ENCODE results near the gene SMAD6.

SMAD6 gene

GRCh38 chr15:66657185-66658020 lies 44.6 kb upstream of the SMAD6 start:
- H4K91ac ChIP-seq (ENCODE audit: low read depth, low read length), result peak overlapping the region; percentile 68
- H3K9ac ChIP-seq (ENCODE audit: low read length), result no peak overlapping the region
- WGBS (ENCODE audit: extremely low coverage, insufficient coverage, insufficient read length), result no CpG with 5 or more reads among the region's 9 CpGs
- peaks cover 41% of the 10 kb centered on the region for H3K79me1 ChIP-seq (ENCODE audit: low read length)
- H3K36me3 ChIP-seq (ENCODE audit: control insufficient read depth in 1 of 2, insufficient read depth in 2 of 2, low read length in 2 of 2), result no peaks in the 10 kb centered on the region
- H3K4me3 ChIP-seq (ENCODE audit: low read depth, low read length), result no peak overlapping the region
- no peaks in the 10 kb centered on the region for H3K27me3 ChIP-seq (ENCODE audit: insufficient read depth, low read length)
- H4K12ac ChIP-seq (ENCODE audit: low read depth, low read length), result no peak overlapping the region
- peak overlapping the region; percentile 8 for H4K8ac ChIP-seq (ENCODE audit: low read depth, low read length)
- H2BK5ac ChIP-seq (ENCODE audit: low read depth, low read length, poor library complexity), result peak overlapping the region; percentile 62
- H3K4ac ChIP-seq (ENCODE audit: low read depth, low read length), result no peak overlapping the region
- no peaks in the 10 kb centered on the region for H3K79me2 ChIP-seq (ENCODE audit: control insufficient read depth, insufficient read depth, low read length, poor library complexity)
- H3K4me2 ChIP-seq (ENCODE audit: low read length), result no peak overlapping the region
- H3K27ac ChIP-seq (ENCODE audit: low read depth, low read length), result peak overlapping the region; percentile 43
- no peak for DNase-seq
- peak overlapping the region; percentile 49 for H2BK120ac ChIP-seq (ENCODE audit: insufficient read depth, low read length, poor library complexity)
- peak overlapping the region; percentile 63 for H2BK12ac ChIP-seq (ENCODE audit: low read length)
- peak overlapping the region; percentile 54 for H3K14ac ChIP-seq (ENCODE audit: low read length)
- H3K23ac ChIP-seq (ENCODE audit: low read length), result no peak overlapping the region
- H3K9me3 ChIP-seq (ENCODE audit: insufficient read depth, low read depth, low read length), result no peaks in the 10 kb centered on the region
- no peak overlapping the region for H2AK5ac ChIP-seq (ENCODE audit: low read length)
- peak overlapping the region; percentile 6 for H3K18ac ChIP-seq (ENCODE audit: low read length)
- no peak overlapping the region for H2AFZ ChIP-seq (ENCODE audit: insufficient read depth, low read length, poor library complexity)
- peaks cover 38 to 49% of the 10 kb centered on the region in 2 experiments for H3K4me1 ChIP-seq (ENCODE audit: control insufficient read depth in 1 of 2, insufficient read depth in 2 of 2, low read length in 2 of 2)

GRCh38 chr15:66658044-66658443 lies 44.0 kb upstream of the SMAD6 start:
- Histone ChIP-seq H2AK5ac (ENCODE audit: low read length) (no peak overlapping the region), H3K79me2 (ENCODE audit: control insufficient read depth, insufficient read depth, low read length, poor library complexity) (no peaks in the 10 kb centered on the region), H3K4me2 (ENCODE audit: low read length) (no peak overlapping the region), H3K4me1 (ENCODE audit: control insufficient read depth in 1 of 2, insufficient read depth in 2 of 2, low read length in 2 of 2) (peaks cover 39 to 48% of the 10 kb centered on the region in 2 experiments), H3K4ac (ENCODE audit: low read depth, low read length) (no peak overlapping the region), H4K91ac (ENCODE audit: low read depth, low read length) (peak overlapping the region; percentile 68), H3K18ac (ENCODE audit: low read length) (no peak overlapping the region), H4K12ac (ENCODE audit: low read depth, low read length) (no peak overlapping the region), H3K4me3 (ENCODE audit: low read depth, low read length) (no peak overlapping the region), H2BK5ac (ENCODE audit: low read depth, low read length, poor library complexity) (peak overlapping the region; percentile 62), H3K9ac (ENCODE audit: low read length) (no peak overlapping the region), H2BK12ac (ENCODE audit: low read length) (peak overlapping the region; percentile 63), H3K27ac (ENCODE audit: low read depth, low read length) (no peak overlapping the region), H2BK120ac (ENCODE audit: insufficient read depth, low read length, poor library complexity) (peak overlapping the region; percentile 49), H3K36me3 (ENCODE audit: control insufficient read depth in 1 of 2, insufficient read depth in 2 of 2, low read length in 2 of 2) (no peaks in the 10 kb centered on the region), H3K14ac (ENCODE audit: low read length) (peak overlapping the region; percentile 54), H2AFZ (ENCODE audit: insufficient read depth, low read length, poor library complexity) (no peak overlapping the region), H3K23ac (ENCODE audit: low read length) (no peak overlapping the region), H4K8ac (ENCODE audit: low read depth, low read length) (peak overlapping the region; percentile 8), H3K79me1 (ENCODE audit: low read length) (peaks cover 43% of the 10 kb centered on the region), H3K9me3 (ENCODE audit: insufficient read depth, low read depth, low read length) (no peaks in the 10 kb centered on the region), H3K27me3 (ENCODE audit: insufficient read depth, low read length) (no peaks in the 10 kb centered on the region)
- no peak for DNase-seq
- no CpG with 5 or more reads among the region's 5 CpGs for WGBS (ENCODE audit: extremely low coverage, insufficient coverage, insufficient read length)

GRCh38 chr15:66658855-66659254 lies 43.2 kb upstream of the SMAD6 start:
- H3K79me2 ChIP-seq (ENCODE audit: control insufficient read depth, insufficient read depth, low read length, poor library complexity), result no peaks in the 10 kb centered on the region
- H3K4me1 ChIP-seq (ENCODE audit: control insufficient read depth in 1 of 2, insufficient read depth in 2 of 2, low read length in 2 of 2), result peaks cover 39 to 44% of the 10 kb centered on the region in 2 experiments
- no peaks in the 10 kb centered on the region for H3K9me3 ChIP-seq (ENCODE audit: insufficient read depth, low read depth, low read length)
- no peak overlapping the region for H3K14ac ChIP-seq (ENCODE audit: low read length)
- no peak overlapping the region for H3K27ac ChIP-seq (ENCODE audit: low read depth, low read length)
- no peak overlapping the region for H4K8ac ChIP-seq (ENCODE audit: low read depth, low read length)
- H2AK5ac ChIP-seq (ENCODE audit: low read length), result peak overlapping the region; percentile 52
- H2BK5ac ChIP-seq (ENCODE audit: low read depth, low read length, poor library complexity), result no peak overlapping the region
- H2BK120ac ChIP-seq (ENCODE audit: insufficient read depth, low read length, poor library complexity), result no peak overlapping the region
- peaks cover 37% of the 10 kb centered on the region for H3K79me1 ChIP-seq (ENCODE audit: low read length)
- H2BK12ac ChIP-seq (ENCODE audit: low read length), result peak overlapping the region; percentile 73
- no peak overlapping the region for H4K91ac ChIP-seq (ENCODE audit: low read depth, low read length)
- DNase-seq, result no peak
- no peak overlapping the region for H3K4ac ChIP-seq (ENCODE audit: low read depth, low read length)
- H3K36me3 ChIP-seq (ENCODE audit: control insufficient read depth in 1 of 2, insufficient read depth in 2 of 2, low read length in 2 of 2), result no peaks in the 10 kb centered on the region
- H3K9ac ChIP-seq (ENCODE audit: low read length), result no peak overlapping the region
- no peak overlapping the region for H3K18ac ChIP-seq (ENCODE audit: low read length)
- H2AFZ ChIP-seq (ENCODE audit: insufficient read depth, low read length, poor library complexity), result no peak overlapping the region
- H3K23ac ChIP-seq (ENCODE audit: low read length), result no peak overlapping the region
- no peak overlapping the region for H3K4me3 ChIP-seq (ENCODE audit: low read depth, low read length)
- WGBS (ENCODE audit: extremely low coverage, insufficient coverage, insufficient read length), result no CpG with 5 or more reads among the region's 2 CpGs
- H3K27me3 ChIP-seq (ENCODE audit: insufficient read depth, low read length), result no peaks in the 10 kb centered on the region
- no peak overlapping the region for H3K4me2 ChIP-seq (ENCODE audit: low read length)
- H4K12ac ChIP-seq (ENCODE audit: low read depth, low read length), result no peak overlapping the region

GRCh38 chr15:66659384-66659783 lies 42.7 kb upstream of the SMAD6 start:
- H3K27me3 ChIP-seq (ENCODE audit: insufficient read depth, low read length), result no peaks in the 10 kb centered on the region
- no peak overlapping the region for H3K18ac ChIP-seq (ENCODE audit: low read length)
- no peaks in the 10 kb centered on the region for H3K36me3 ChIP-seq (ENCODE audit: control insufficient read depth in 1 of 2, insufficient read depth in 2 of 2, low read length in 2 of 2)
- no peak overlapping the region for H3K27ac ChIP-seq (ENCODE audit: low read depth, low read length)
- DNase-seq, result no peak
- no peak overlapping the region for H2BK5ac ChIP-seq (ENCODE audit: low read depth, low read length, poor library complexity)
- H3K4me2 ChIP-seq (ENCODE audit: low read length), result no peak overlapping the region
- no peak overlapping the region for H3K4ac ChIP-seq (ENCODE audit: low read depth, low read length)
- H2BK120ac ChIP-seq (ENCODE audit: insufficient read depth, low read length, poor library complexity), result no peak overlapping the region
- no peak overlapping the region for H2AFZ ChIP-seq (ENCODE audit: insufficient read depth, low read length, poor library complexity)
- H4K8ac ChIP-seq (ENCODE audit: low read depth, low read length), result no peak overlapping the region
- H3K14ac ChIP-seq (ENCODE audit: low read length), result no peak overlapping the region
- H3K9ac ChIP-seq (ENCODE audit: low read length), result no peak overlapping the region
- H3K23ac ChIP-seq (ENCODE audit: low read length), result no peak overlapping the region
- H2BK12ac ChIP-seq (ENCODE audit: low read length), result peak overlapping the region; percentile 73
- H2AK5ac ChIP-seq (ENCODE audit: low read length), result peak overlapping the region; percentile 52
- H3K4me1 ChIP-seq (ENCODE audit: control insufficient read depth in 1 of 2, insufficient read depth in 2 of 2, low read length in 2 of 2), result peaks cover 39 to 43% of the 10 kb centered on the region in 2 experiments
- no peak overlapping the region for H4K91ac ChIP-seq (ENCODE audit: low read depth, low read length)
- no peaks in the 10 kb centered on the region for H3K9me3 ChIP-seq (ENCODE audit: insufficient read depth, low read depth, low read length)
- no peaks in the 10 kb centered on the region for H3K79me2 ChIP-seq (ENCODE audit: control insufficient read depth, insufficient read depth, low read length, poor library complexity)
- H3K4me3 ChIP-seq (ENCODE audit: low read depth, low read length), result no peak overlapping the region
- H3K79me1 ChIP-seq (ENCODE audit: low read length), result peaks cover 34% of the 10 kb centered on the region
- WGBS (ENCODE audit: extremely low coverage, insufficient coverage, insufficient read length), result no CpG with 5 or more reads among the region's 3 CpGs
- no peak overlapping the region for H4K12ac ChIP-seq (ENCODE audit: low read depth, low read length)

Data from trophoblast cell (in vitro differentiated cells and primary cell).